GM12872 (cell line): ENCODE results near the gene U2AF1L4.

Experiments
- TF ChIP-seq, protein P1 (sequence below): IDR thresholded peaks from 3 replicates; pipeline ENCODE4 v1.5.1; 2011; ENCODE audit warnings: low read depth, mild to moderate bottlenecking, low read length, moderate library complexity; ENCODE audit not compliant: insufficient read depth

Gene U2AF1L4

GRCh38 chr19:35716801-35717664 lies 28.2 kb downstream of the U2AF1L4 start:
- TF ChIP-seq, protein P1, sequence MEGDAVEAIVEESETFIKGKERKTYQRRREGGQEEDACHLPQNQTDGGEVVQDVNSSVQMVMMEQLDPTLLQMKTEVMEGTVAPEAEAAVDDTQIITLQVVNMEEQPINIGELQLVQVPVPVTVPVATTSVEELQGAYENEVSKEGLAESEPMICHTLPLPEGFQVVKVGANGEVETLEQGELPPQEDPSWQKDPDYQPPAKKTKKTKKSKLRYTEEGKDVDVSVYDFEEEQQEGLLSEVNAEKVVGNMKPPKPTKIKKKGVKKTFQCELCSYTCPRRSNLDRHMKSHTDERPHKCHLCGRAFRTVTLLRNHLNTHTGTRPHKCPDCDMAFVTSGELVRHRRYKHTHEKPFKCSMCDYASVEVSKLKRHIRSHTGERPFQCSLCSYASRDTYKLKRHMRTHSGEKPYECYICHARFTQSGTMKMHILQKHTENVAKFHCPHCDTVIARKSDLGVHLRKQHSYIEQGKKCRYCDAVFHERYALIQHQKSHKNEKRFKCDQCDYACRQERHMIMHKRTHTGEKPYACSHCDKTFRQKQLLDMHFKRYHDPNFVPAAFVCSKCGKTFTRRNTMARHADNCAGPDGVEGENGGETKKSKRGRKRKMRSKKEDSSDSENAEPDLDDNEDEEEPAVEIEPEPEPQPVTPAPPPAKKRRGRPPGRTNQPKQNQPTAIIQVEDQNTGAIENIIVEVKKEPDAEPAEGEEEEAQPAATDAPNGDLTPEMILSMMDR, result peak; percentile 83

DNA sequence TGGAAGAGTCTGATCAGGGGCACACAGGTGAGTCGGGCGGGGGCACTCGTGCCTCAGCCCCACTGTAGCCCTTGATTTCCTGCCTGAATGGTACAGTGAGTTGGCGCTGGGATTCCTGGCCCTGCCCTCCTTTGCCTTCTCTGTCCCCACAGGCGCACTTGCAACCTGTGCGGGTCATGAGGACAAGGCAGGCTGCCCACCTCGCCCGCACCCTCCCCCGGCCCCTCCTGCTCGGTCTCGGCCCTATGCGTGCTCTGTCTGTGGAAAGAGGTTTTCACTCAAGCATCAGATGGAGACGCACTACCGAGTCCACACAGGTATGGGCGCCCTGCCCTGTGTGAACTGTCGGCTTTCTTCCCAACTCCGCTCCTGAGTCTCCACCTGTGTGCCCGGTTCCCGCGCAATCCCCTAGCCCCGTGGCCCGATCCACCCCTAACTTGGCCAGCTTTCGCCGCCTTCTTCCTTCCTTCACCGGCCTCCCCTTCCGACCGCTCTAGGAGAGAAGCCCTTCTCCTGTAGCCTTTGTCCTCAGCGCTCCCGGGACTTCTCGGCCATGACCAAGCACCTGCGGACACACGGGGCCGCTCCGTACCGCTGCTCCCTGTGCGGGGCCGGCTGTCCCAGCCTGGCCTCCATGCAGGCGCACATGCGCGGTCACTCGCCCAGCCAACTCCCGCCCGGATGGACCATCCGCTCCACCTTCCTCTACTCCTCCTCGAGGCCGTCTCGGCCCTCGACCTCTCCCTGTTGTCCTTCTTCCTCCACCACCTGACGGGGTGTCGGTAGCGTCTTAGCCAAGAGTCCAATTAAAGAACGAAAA lies 29.0 kb downstream of the U2AF1L4 start:
- TF ChIP-seq, protein P1, result no peak

DNA sequence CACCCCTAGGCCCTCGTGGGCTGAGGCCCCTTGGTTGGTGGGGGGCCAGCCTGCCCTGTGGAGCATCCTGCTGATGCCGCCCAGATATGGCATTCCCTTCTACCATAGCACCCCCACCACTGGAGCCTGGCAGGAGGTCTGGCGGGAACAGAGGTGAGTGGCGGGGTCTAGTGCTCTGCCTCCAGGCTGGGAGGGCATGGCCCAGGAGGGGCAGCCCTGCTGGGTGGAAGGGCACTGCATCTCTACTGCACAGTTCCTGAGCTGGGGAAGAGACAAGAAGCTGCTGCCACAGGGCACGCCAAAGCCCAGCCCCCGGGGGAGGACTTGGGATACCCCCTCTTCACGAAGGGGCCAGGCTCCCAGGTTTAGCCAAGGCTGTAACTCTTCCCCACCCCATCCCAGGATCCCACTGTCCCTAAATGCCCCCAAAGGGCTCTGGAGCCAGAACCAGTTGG lies 29.8 kb downstream of the U2AF1L4 start:
- TF ChIP-seq, protein P1, result no peak

GRCh38 chr19:35714601-35715354 lies 30.4 kb downstream of the U2AF1L4 start:
- TF ChIP-seq, protein P1, result peak; percentile 69

- TF ChIP-seq, protein P1, result no peak
Measured at GRCh38 chr19:35713904-35714495, 31.2 kb downstream of the U2AF1L4 start.

DNA sequence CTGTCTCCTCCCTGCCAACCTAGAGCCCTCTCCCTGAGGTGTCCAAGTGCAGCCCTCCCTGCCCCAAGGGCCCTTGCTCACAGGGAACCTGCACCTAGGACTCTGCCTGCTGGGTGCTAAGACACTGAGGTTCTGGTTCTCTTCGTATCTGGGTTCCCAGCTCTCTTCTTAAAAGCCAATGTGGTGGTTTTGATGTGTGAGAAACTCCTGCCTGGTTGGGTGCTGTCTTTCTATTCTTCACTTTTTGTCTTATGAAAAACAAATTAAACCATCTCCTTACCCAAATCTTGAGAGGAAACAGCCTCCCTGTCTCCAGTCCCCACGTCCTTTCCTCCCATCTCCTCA lies 31.7 kb downstream of the U2AF1L4 start:
- TF ChIP-seq, protein P1, result no peak
